Neuronal stem cell (in vitro differentiated cells): ENCODE data around the gene CPNE4.

Experiments
- DNase-seq: peaks from one replicate; pipeline ENCODE4 v3.0.0-alpha.2; 2013; ENCODE audit warnings: low spot score
- H2AFZ ChIP-seq: one replicate; pipeline ENCODE4 v1.6.1; 2013; ENCODE audit warnings: mild to moderate bottlenecking, low read length, inconsistent platforms
- H2AK5ac ChIP-seq: 2 replicates; pipeline ENCODE4 v1.6.1; 2013; ENCODE audit warnings: low read depth, mild to moderate bottlenecking, inconsistent platforms, low read length, moderate library complexity, mixed read lengths
- H2BK120ac ChIP-seq: 2 replicates; pipeline ENCODE4 v1.6.1; 2013; ENCODE audit warnings: low read depth, mild to moderate bottlenecking, inconsistent platforms, low read length, moderate library complexity, mixed read lengths
- H2BK12ac ChIP-seq: one replicate; pipeline ENCODE4 v1.6.1; 2013; ENCODE audit warnings: low read length, inconsistent platforms
- H2BK15ac ChIP-seq: 2 replicates; pipeline ENCODE4 v1.6.1; 2013; ENCODE audit warnings: mild to moderate bottlenecking, low read length, inconsistent platforms, mixed read lengths
- H2BK5ac ChIP-seq: one replicate; pipeline ENCODE4 v1.6.1; 2013; ENCODE audit warnings: inconsistent platforms, mild to moderate bottlenecking, low read length, moderate library complexity
- H3K14ac ChIP-seq: one replicate; pipeline ENCODE4 v1.6.1; 2013; ENCODE audit warnings: low read length, inconsistent platforms
- H3K18ac ChIP-seq: 2 replicates; pipeline ENCODE4 v1.6.1; 2013; ENCODE audit warnings: low read length, inconsistent platforms
- H3K23ac ChIP-seq: 2 replicates; pipeline ENCODE4 v1.6.1; 2013; ENCODE audit warnings: low read depth, mild to moderate bottlenecking, mixed read lengths, low read length, inconsistent platforms; ENCODE audit not compliant: poor library complexity
- H3K27ac ChIP-seq: replicated peaks from 3 replicates; pipeline ENCODE4 v1.5.1; 2013; ENCODE audit warnings: low read length, inconsistent platforms
- H3K27me3 ChIP-seq, 3 experiments: 2 replicates each; pipeline ENCODE4 v1.6.1; 2013; ENCODE audit warnings: low read length in 3 of 3, mild to moderate bottlenecking in 2 of 3, inconsistent platforms in 1 of 3, low read depth in 1 of 3, mixed read lengths in 1 of 3, moderate library complexity in 1 of 3; ENCODE audit not compliant: control insufficient read depth in 3 of 3, insufficient read depth in 3 of 3
- H3K36me3 ChIP-seq, 2 donors: replicated peaks in 1 of 2; 2 replicates each; pipeline ENCODE4 v1.6.1; 2013; ENCODE audit warnings: low read length in 2 of 2; ENCODE audit not compliant: control insufficient read depth in 2 of 2, insufficient read depth in 2 of 2
- H3K4ac ChIP-seq: 2 replicates; pipeline ENCODE4 v1.6.1; 2013; ENCODE audit warnings: inconsistent platforms, mild to moderate bottlenecking, low read length, moderate library complexity
- H3K4me1 ChIP-seq, 2 donors: 1 replicate in 1 of 2; 2 replicates in 1 of 2; pipeline ENCODE4 v1.6.1; 2013; ENCODE audit warnings: low read length in 2 of 2, low read depth in 1 of 2; ENCODE audit not compliant: control insufficient read depth in 2 of 2, insufficient read depth in 1 of 2
- H3K4me2 ChIP-seq: one replicate; pipeline ENCODE4 v1.6.1; 2013; ENCODE audit warnings: mild to moderate bottlenecking, low read length, inconsistent platforms; ENCODE audit not compliant: insufficient read depth, poor library complexity, severe bottlenecking
- H3K4me3 ChIP-seq, 2 donors: 2 replicates each; pipeline ENCODE4 v1.5.1; 2013; ENCODE audit warnings: low read length in 2 of 2, mild to moderate bottlenecking in 2 of 2, inconsistent platforms in 1 of 2, moderate library complexity in 1 of 2
- H3K79me1 ChIP-seq: one replicate; pipeline ENCODE4 v1.6.1; 2013; ENCODE audit warnings: low read depth, mild to moderate bottlenecking, inconsistent platforms, low read length, moderate library complexity
- H3K9ac ChIP-seq: one replicate; pipeline ENCODE4 v1.6.1; 2013; ENCODE audit warnings: mild to moderate bottlenecking, low read depth, low read length, inconsistent platforms; ENCODE audit not compliant: poor library complexity
- H3K9me3 ChIP-seq, 2 donors: replicated peaks in 1 of 2; 2 replicates each; pipeline versions ENCODE3 to v1.6.1; 2013; ENCODE audit warnings: low read length in 2 of 2, mild to moderate bottlenecking in 2 of 2, inconsistent platforms in 1 of 2, low read depth in 1 of 2, mixed read lengths in 1 of 2, moderate library complexity in 1 of 2; ENCODE audit not compliant: control insufficient read depth in 2 of 2, insufficient read depth in 1 of 2
- H4K8ac ChIP-seq: one replicate; pipeline ENCODE4 v1.6.1; 2013; ENCODE audit warnings: low read depth, mild to moderate bottlenecking, inconsistent platforms, low read length, moderate library complexity
- H4K91ac ChIP-seq: one replicate; pipeline ENCODE4 v1.6.1; 2013; ENCODE audit warnings: low read length, low read depth, mild to moderate bottlenecking, inconsistent platforms; ENCODE audit not compliant: poor library complexity
- WGBS, 2 donors: extraction: QIAGEN DNeasy Blood & Tissue Kit; methylation state at CpG; one replicate each; pipeline ENCODE4 v1.1.7; 2013; ENCODE audit warnings: missing lambda C conversion rate in 2 of 2, mixed read lengths in 1 of 2; ENCODE audit not compliant: insufficient read length in 2 of 2, insufficient replicate concordance in 1 of 2; ENCODE audit errors: extremely low coverage in 2 of 2; 5-methylcytosine and 5-hydroxymethylcytosine counted together

Gene CPNE4

GRCh38 chr3:131778526-131778925, 256.3 kb downstream of the CPNE4 start:
- H4K8ac ChIP-seq = no peak overlapping the region
- WGBS, 2 donors = no CpG with 5 or more reads among the region's 2 CpGs
- no peaks in the 10 kb centered on the region for H3K4me1 ChIP-seq
- H3K27ac ChIP-seq = no peak overlapping the region
- no peak overlapping the region for H2AFZ ChIP-seq
- no peak overlapping the region for H2BK5ac ChIP-seq
- no peak overlapping the region for H3K18ac ChIP-seq
- no peak overlapping the region for H3K23ac ChIP-seq
- no peak overlapping the region for H4K91ac ChIP-seq
- H3K27me3 ChIP-seq = no peaks in the 10 kb centered on the region
- no peak for DNase-seq
- H2BK12ac ChIP-seq = no peak overlapping the region
- no peak overlapping the region for H2AK5ac ChIP-seq
- no peak overlapping the region for H3K9ac ChIP-seq
- H3K9me3 ChIP-seq = peaks cover 0 to 2% of the 10 kb centered on the region in 2 donors
- no peak overlapping the region for H3K14ac ChIP-seq
- H2BK120ac ChIP-seq = no peak overlapping the region
- H3K36me3 ChIP-seq = no peaks in the 10 kb centered on the region
- no peaks in the 10 kb centered on the region for H3K79me1 ChIP-seq
- H2BK15ac ChIP-seq = no peak overlapping the region
- no peak overlapping the region for H3K4ac ChIP-seq
- H3K4me2 ChIP-seq = no peak overlapping the region
- H3K4me3 ChIP-seq = no peak overlapping the region

GRCh38 chr3:131775650-131776049, 259.2 kb downstream of the CPNE4 start:
- Histone ChIP-seq H3K9ac (no peak overlapping the region), H3K4me3 (no peak overlapping the region), H2BK120ac (no peak overlapping the region), H3K36me3 (no peaks in the 10 kb centered on the region), H4K8ac (no peak overlapping the region), H2AFZ (no peak overlapping the region), H3K23ac (no peak overlapping the region), H3K4ac (no peak overlapping the region), H3K79me1 (no peaks in the 10 kb centered on the region), H3K14ac (no peak overlapping the region), H3K27me3 (no peaks in the 10 kb centered on the region), H2BK12ac (no peak overlapping the region), H2BK5ac (no peak overlapping the region), H3K18ac (no peak overlapping the region), H2BK15ac (no peak overlapping the region), H3K4me2 (no peak overlapping the region), H2AK5ac (no peak overlapping the region), H3K9me3 (peaks cover 0 to 2% of the 10 kb centered on the region in 2 donors), H3K27ac (no peak overlapping the region), H3K4me1 (no peaks in the 10 kb centered on the region), H4K91ac (no peak overlapping the region)
- no peak for DNase-seq

GRCh38 chr3:131772269-131773026, 262.4 kb downstream of the CPNE4 start:
- no peak overlapping the region for H3K4me2 ChIP-seq
- no peak overlapping the region for H2BK12ac ChIP-seq
- H3K18ac ChIP-seq = no peak overlapping the region
- no peaks in the 10 kb centered on the region for H3K36me3 ChIP-seq
- H2BK120ac ChIP-seq = no peak overlapping the region
- H3K9me3 ChIP-seq = no peaks in the 10 kb centered on the region
- no peak overlapping the region for H2BK5ac ChIP-seq
- no peaks in the 10 kb centered on the region for H3K79me1 ChIP-seq
- H2BK15ac ChIP-seq = no peak overlapping the region
- H3K4ac ChIP-seq = no peak overlapping the region
- no peak overlapping the region for H4K91ac ChIP-seq
- no peak overlapping the region for H3K4me3 ChIP-seq
- H4K8ac ChIP-seq = no peak overlapping the region
- no peak overlapping the region for H3K9ac ChIP-seq
- peaks cover 0 to 6% of the 10 kb centered on the region in 2 donors for H3K4me1 ChIP-seq
- no peak overlapping the region for H3K14ac ChIP-seq
- H3K27me3 ChIP-seq = no peaks in the 10 kb centered on the region
- H2AK5ac ChIP-seq = no peak overlapping the region
- DNase-seq = no peak
- no peak overlapping the region for H2AFZ ChIP-seq
- no peak overlapping the region for H3K23ac ChIP-seq
- no peak overlapping the region for H3K27ac ChIP-seq
- WGBS, 2 donors = no CpG with 5 or more reads among the region's 4 CpGs

GRCh38 chr3:131762981-131763564, 271.7 kb downstream of the CPNE4 start:
- Histone ChIP-seq H3K4ac (no peak overlapping the region), H3K4me1 (peaks cover 0 to 3% of the 10 kb centered on the region in 2 donors), H2BK12ac (no peak overlapping the region), H2BK15ac (no peak overlapping the region), H3K27me3 (no peaks in the 10 kb centered on the region), H3K4me2 (no peak overlapping the region), H3K23ac (no peak overlapping the region), H2BK5ac (no peak overlapping the region), H3K4me3 (no peak overlapping the region), H3K79me1 (no peaks in the 10 kb centered on the region), H3K9ac (no peak overlapping the region), H2AK5ac (no peak overlapping the region), H3K9me3 (no peaks in the 10 kb centered on the region), H3K14ac (no peak overlapping the region), H2BK120ac (no peak overlapping the region), H4K91ac (no peak overlapping the region), H3K18ac (no peak overlapping the region), H3K36me3 (no peaks in the 10 kb centered on the region), H2AFZ (no peak overlapping the region), H3K27ac (no peak overlapping the region), H4K8ac (no peak overlapping the region)
- WGBS, 2 donors = no CpG with 5 or more reads among the region's 4 CpGs
- no peak for DNase-seq
